Heart left ventricle (tissue), 13 donors: Measurements from ENCODE around the gene EMP2.

ENCODE experiments used
- CTCF ChIP-seq, 12 donors: fragments of 200-600 bp; sonication (generic) in 4 of 12; IDR thresholded peaks; one replicate each; pipeline versions ENCODE4 v1.5.0 to v1.8.0; 2018 to 2022; ENCODE audit warnings: antibody characterized with exemption in 12 of 12, mild to moderate bottlenecking in 5 of 12
- POLR2A ChIP-seq, 2 donors: fragments of 450-650 bp; IDR thresholded peaks; one replicate each; pipeline ENCODE4 v1.6.1; 2017; ENCODE audit warnings: antibody characterized with exemption in 2 of 2, mild to moderate bottlenecking in 2 of 2, moderate library complexity in 2 of 2
- donor health status: ischemic (EF 13 %, LVEDD 7.1; RV severe dilation, severe dysfunction).
- donor health status: DM: no; HTN: yes; CAD: no.
- donor health status: DM: no; HTN: no; CAD: no.
- donor health status: ischemic (EF 25% LVEDD 6.9; RV normal size, moderate dysfunction).
- donor health status: ischemic (EF 25% LVEDD 5.7; RV mildly dilated, moderate dysfunction).
- donor health status: ischemic (EF 35%, LVEDD 5.7; RV mildly dilated, moderate dysfunction).
- donor health status: nonischemic (EF 11% LVEDD 7.7; RV severe dilation, severe dysfunction).
- donor health status: DM: yes; HTN: yes; CAD: no.
- donor health status: PGD.
- donor health status: ischemic (EF 29% LVEDD 5.4; RV normal size, mild dysfunction).
- donor health status: nonischemic (EF 23%, LVEDD 6.1; RV moderate dilation, normal function).

- TF ChIP-seq CTCF (IDR thresholded peaks at IDR 0.05) (no peak), POLR2A (IDR thresholded peaks at IDR 0.05) (no peak)
These were observed 21.4 kb downstream of the EMP2 start for GRCh38 chr16:10558746-10559641.
